Stomach (tissue), 9 donors: ENCODE data around the gene MAGI1. TPM values are rescaled to one million over a fixed set of nuclear protein-coding genes. Genes with fewer than 3 reads are reported as not detected.

Experiments used
- DNase-seq, 2 donors: peaks; one replicate each; pipeline versions ENCODE4 v3.0.0 to v3.0.0-alpha.2; 2013 to 2019
- H3K27ac ChIP-seq, 5 donors: fragments of 200-600 bp in 4 of 5; sonication (generic) in 4 of 5; one replicate each; pipeline ENCODE4 v1.5.1; 2013 to 2019; ENCODE audit warnings: mild to moderate bottlenecking in 1 of 5, moderate library complexity in 1 of 5
- H3K27me3 ChIP-seq, 3 donors: fragments of 200-600 bp; sonication (generic); one replicate each; pipeline ENCODE4 v1.5.1; 2017 to 2019; ENCODE audit warnings: mixed run types in 1 of 3
- H3K36me3 ChIP-seq, 4 donors: fragments of 200-600 bp; sonication (generic); 1 replicate in 3 of 4; 2 replicates in 1 of 4; pipeline ENCODE4 v1.5.1; 2016 to 2019
- H3K4me1 ChIP-seq, 4 donors: fragments of 200-600 bp; sonication (generic); one replicate each; pipeline ENCODE4 v1.5.1; 2016 to 2019
- H3K4me3 ChIP-seq, 4 donors: fragments of 200-600 bp; sonication (generic) in 3 of 4; one replicate each; pipeline ENCODE4 v1.5.1; 2016 to 2019; ENCODE audit warnings: mild to moderate bottlenecking in 1 of 4
- H3K9me3 ChIP-seq, 4 donors: fragments of 200-600 bp; sonication (generic); one replicate each; pipeline ENCODE4 v1.5.1; 2016 to 2019
- CTCF ChIP-seq, 7 experiments: fragments of 450-650 bp in 4 of 7; fragments of 200-600 bp in 3 of 7; sonication (generic) in 3 of 7; IDR thresholded peaks; one replicate each; pipeline ENCODE4 v1.5.1; 2016 to 2019; ENCODE audit warnings: antibody characterized with exemption in 7 of 7, control low read depth in 2 of 7, mild to moderate bottlenecking in 1 of 7
- EP300 ChIP-seq: sonication (generic); formaldehyde crosslinking; IDR thresholded peaks from one replicate; pipeline ENCODE4 v1.6.1; 2017; ENCODE audit warnings: antibody characterized with exemption
- POLR2A ChIP-seq, 4 donors: fragments of 450-650 bp; IDR thresholded peaks; one replicate each; pipeline ENCODE4 v1.6.1; 2016; ENCODE audit warnings: antibody characterized with exemption in 4 of 4, control low read depth in 2 of 4, mild to moderate bottlenecking in 1 of 4, moderate library complexity in 1 of 4
- POLR2AphosphoS5 ChIP-seq, 3 donors: sonication (generic); formaldehyde crosslinking; IDR thresholded peaks; one replicate each; pipeline ENCODE4 v1.6.1; 2016; ENCODE audit warnings: antibody characterized with exemption in 3 of 3
- WGBS, 5 donors: extraction: QIAGEN DNeasy Blood & Tissue Kit in 3 of 5; methylation state at CpG; one replicate each; pipeline versions ENCODE4 v1.1.5 to v1.1.7; 2013 to 2018; 5-methylcytosine and 5-hydroxymethylcytosine counted together
- intact Hi-C: fragments of 100-400 bp; cut with DNase I; formaldehyde crosslinking; loops from one replicate; pipeline ENCODE4 v1.15.1; 2023; ENCODE audit warnings: low total_unique reads
- polyA plus RNA-seq, 3 donors: library from polyadenylated mRNA; stranded (reverse); fragments of 200-250 nt; gene quantifications; one replicate each; pipeline ENCODE4 v1.2.3, GENCODE V29; 2013
- total RNA-seq, 5 donors: library from RNA; depleted of rRNA; stranded (reverse); fragments of >200 nt; gene quantifications; one replicate each; pipeline versions ENCODE4 v1.1.0 to v1.2.3, GENCODE V29; 2014 to 2016
- donor health status: healthy with polysubstance abuse.
- donor health status: Bipolar disorder and iron deficiency.
- donor health status: healthy.

The MAGI1 gene
- total and polyA plus RNA-seq, 8 donors = 5.7 to 237 (median 84.8) TPM

GRCh38 chr3:65425880-65426279, 612.8 kb downstream of the MAGI1 start:
- Histone ChIP-seq H3K4me3 (no peak overlapping the region), H3K27ac (no peak overlapping the region), H3K4me1 (no peaks in the 10 kb centered on the region), H3K27me3 (no peaks in the 10 kb centered on the region), H3K9me3 (no peaks in the 10 kb centered on the region), H3K36me3 (peaks cover 0 to 58% (median 53%) of the 10 kb centered on the region in 4 donors)
- intact Hi-C loops = no loop called here
- WGBS, 5 donors = 63 to 86% (median 78%) methylated on average over 3 of the region's 3 CpGs
- no peak for TF ChIP-seq POLR2AphosphoS5 (IDR thresholded peaks at IDR 0.05)
- DNase-seq = peak in 1 of 2 donors; percentile 37

GRCh38 chr3:65422154-65422553, 616.6 kb downstream of the MAGI1 start:
- intact Hi-C loops = no loop called here
- no peak overlapping the region for H3K27ac ChIP-seq
- no peaks in the 10 kb centered on the region for H3K27me3 ChIP-seq
- TF ChIP-seq EP300 = no peak
- TF ChIP-seq POLR2A (IDR thresholded peaks at IDR 0.05) = no peak
- no peak for TF ChIP-seq POLR2AphosphoS5 (IDR thresholded peaks at IDR 0.05)
- no peak for TF ChIP-seq CTCF (IDR thresholded peaks at IDR 0.05)
- no peaks in the 10 kb centered on the region for H3K9me3 ChIP-seq
- no peak overlapping the region for H3K4me3 ChIP-seq
- WGBS, 5 donors = 68 to 81% (median 77%) methylated on average over 3 of the region's 3 CpGs
- no peaks in the 10 kb centered on the region for H3K4me1 ChIP-seq
- peaks cover 0 to 20% (median 17%) of the 10 kb centered on the region in 4 donors for H3K36me3 ChIP-seq
- no peak for DNase-seq

GRCh38 chr3:65419233-65419632, 619.5 kb downstream of the MAGI1 start:
- WGBS, 5 donors = 42 to 77% (median 63%) methylated on average over 2 of the region's 2 CpGs
- H3K4me3 ChIP-seq = no peak overlapping the region
- H3K9me3 ChIP-seq = no peaks in the 10 kb centered on the region
- intact Hi-C loops = no loop called here
- no peaks in the 10 kb centered on the region for H3K4me1 ChIP-seq
- no peak for DNase-seq
- peaks cover 0 to 20% (median 10%) of the 10 kb centered on the region in 4 donors for H3K36me3 ChIP-seq
- H3K27me3 ChIP-seq = no peaks in the 10 kb centered on the region
- H3K27ac ChIP-seq = no peak overlapping the region
- no peak for TF ChIP-seq EP300
- TF ChIP-seq POLR2A (IDR thresholded peaks at IDR 0.05) = no peak
- TF ChIP-seq CTCF (IDR thresholded peaks at IDR 0.05) = no peak
- TF ChIP-seq POLR2AphosphoS5 (IDR thresholded peaks at IDR 0.05) = no peak

- peaks cover 0 to 13% (median 3%) of the 10 kb centered on the region in 4 donors for H3K4me1 ChIP-seq
- intact Hi-C loops = no loop called here
Observed at GRCh38 chr3:65413891-65414290, 624.8 kb downstream of the MAGI1 start.

More at GRCh38 chr3:65413891-65414290, 624.8 kb downstream of the MAGI1 start:
- H3K4me3 ChIP-seq = no peak overlapping the region
- 70 to 79% (median 75%) methylated on average over 3 of the region's 3 CpGs for WGBS, 5 donors
- DNase-seq = no peak
- no peak overlapping the region for H3K27ac ChIP-seq
- no peaks in the 10 kb centered on the region for H3K27me3 ChIP-seq
- peaks cover 0 to 5% (median 0%) of the 10 kb centered on the region in 4 donors for H3K36me3 ChIP-seq
- TF ChIP-seq EP300 (no peak), POLR2A (IDR thresholded peaks at IDR 0.05) (no peak), CTCF (IDR thresholded peaks at IDR 0.05) (no peak), POLR2AphosphoS5 (IDR thresholded peaks at IDR 0.05) (no peak)
- no peaks in the 10 kb centered on the region for H3K9me3 ChIP-seq
